PFSK-1 (cell line): ENCODE data around the gene KLHL3.

Source experiments
- FOXP2 ChIP-seq: optimal IDR thresholded peaks from 2 replicates; pipeline ENCODE3; 2011; ENCODE audit warnings: borderline replicate concordance, control low read depth, inconsistent platforms; ENCODE audit not compliant: insufficient read depth; ENCODE audit errors: extremely low read length, extremely low read depth
- POLR2AphosphoS5 ChIP-seq: IDR thresholded peaks from 2 replicates; pipeline ENCODE4 v1.6.1; 2012; ENCODE audit warnings: low read depth, mild to moderate bottlenecking, control low read depth, low read length, moderate library complexity
- SIN3A ChIP-seq: IDR thresholded peaks from 2 replicates; pipeline ENCODE4 v1.6.1; 2012; ENCODE audit warnings: mild to moderate bottlenecking, low read length, moderate library complexity, borderline replicate concordance; ENCODE audit not compliant: insufficient read depth
- TAF1 ChIP-seq: IDR thresholded peaks from 2 replicates; pipeline ENCODE4 v1.6.1; 2012; ENCODE audit warnings: low read length, control low read depth, borderline replicate concordance; ENCODE audit not compliant: insufficient read depth
- TF ChIP-seq, protein P1 (sequence below), 2 experiments: IDR thresholded peaks; 2 replicates each; pipeline versions ENCODE4 v1.6.1 to v1.8.0; 2011 to 2012; ENCODE audit warnings: low read depth in 2 of 2, low read length in 2 of 2, control low read depth in 1 of 2, inconsistent platforms in 1 of 2, mild to moderate bottlenecking in 1 of 2, moderate library complexity in 1 of 2; ENCODE audit not compliant: insufficient read depth in 1 of 2

KLHL3 gene

DNA sequence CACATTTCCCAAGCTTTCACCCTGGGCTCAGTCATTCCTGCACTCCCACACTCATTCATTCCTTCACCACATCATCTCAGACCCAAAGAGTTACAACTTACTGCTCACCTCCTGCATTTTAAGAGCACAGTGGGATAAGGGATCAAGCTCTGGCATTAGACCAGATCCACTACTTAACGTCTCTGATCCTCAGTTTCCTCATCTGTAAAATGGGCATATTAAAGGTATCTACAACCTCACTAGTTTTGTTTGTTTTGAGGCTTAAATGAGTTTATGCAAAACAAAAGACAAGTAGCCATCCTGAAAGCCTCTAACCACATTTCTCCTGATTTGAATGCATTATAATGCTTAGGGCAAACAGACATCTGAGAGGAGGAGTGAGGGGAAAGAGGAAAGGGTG is 77.6 kb downstream of the KLHL3 start:
- no peak for TF ChIP-seq POLR2AphosphoS5
- TF ChIP-seq SIN3A = no peak
- TF ChIP-seq, protein P1, sequence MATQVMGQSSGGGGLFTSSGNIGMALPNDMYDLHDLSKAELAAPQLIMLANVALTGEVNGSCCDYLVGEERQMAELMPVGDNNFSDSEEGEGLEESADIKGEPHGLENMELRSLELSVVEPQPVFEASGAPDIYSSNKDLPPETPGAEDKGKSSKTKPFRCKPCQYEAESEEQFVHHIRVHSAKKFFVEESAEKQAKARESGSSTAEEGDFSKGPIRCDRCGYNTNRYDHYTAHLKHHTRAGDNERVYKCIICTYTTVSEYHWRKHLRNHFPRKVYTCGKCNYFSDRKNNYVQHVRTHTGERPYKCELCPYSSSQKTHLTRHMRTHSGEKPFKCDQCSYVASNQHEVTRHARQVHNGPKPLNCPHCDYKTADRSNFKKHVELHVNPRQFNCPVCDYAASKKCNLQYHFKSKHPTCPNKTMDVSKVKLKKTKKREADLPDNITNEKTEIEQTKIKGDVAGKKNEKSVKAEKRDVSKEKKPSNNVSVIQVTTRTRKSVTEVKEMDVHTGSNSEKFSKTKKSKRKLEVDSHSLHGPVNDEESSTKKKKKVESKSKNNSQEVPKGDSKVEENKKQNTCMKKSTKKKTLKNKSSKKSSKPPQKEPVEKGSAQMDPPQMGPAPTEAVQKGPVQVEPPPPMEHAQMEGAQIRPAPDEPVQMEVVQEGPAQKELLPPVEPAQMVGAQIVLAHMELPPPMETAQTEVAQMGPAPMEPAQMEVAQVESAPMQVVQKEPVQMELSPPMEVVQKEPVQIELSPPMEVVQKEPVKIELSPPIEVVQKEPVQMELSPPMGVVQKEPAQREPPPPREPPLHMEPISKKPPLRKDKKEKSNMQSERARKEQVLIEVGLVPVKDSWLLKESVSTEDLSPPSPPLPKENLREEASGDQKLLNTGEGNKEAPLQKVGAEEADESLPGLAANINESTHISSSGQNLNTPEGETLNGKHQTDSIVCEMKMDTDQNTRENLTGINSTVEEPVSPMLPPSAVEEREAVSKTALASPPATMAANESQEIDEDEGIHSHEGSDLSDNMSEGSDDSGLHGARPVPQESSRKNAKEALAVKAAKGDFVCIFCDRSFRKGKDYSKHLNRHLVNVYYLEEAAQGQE (IDR thresholded peaks at IDR 0.05; ENCODE audit: insufficient read depth in 1 of 2, low read depth in 2 of 2, low read length in 2 of 2) = no peak
- no peak for TF ChIP-seq TAF1
- TF ChIP-seq FOXP2 = no peak

DNA sequence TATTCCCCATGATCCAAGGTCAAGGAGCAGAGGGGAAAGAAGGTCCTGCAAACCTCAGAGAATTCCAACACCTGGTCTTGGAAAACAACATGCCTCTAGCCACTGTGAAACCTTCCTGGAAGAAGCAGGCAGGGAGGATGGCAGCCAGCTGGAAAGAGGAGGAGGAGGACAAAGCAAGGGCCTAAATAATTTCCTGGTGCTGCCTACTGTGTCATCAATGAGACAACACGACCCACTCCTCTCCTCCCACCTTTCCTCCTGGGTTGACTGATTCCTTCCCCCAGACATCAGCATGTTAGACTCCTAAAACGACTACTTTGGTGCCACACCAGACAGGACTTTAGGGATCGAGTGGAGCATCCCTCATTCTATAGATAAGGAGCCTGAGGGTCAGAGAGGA is 78.8 kb downstream of the KLHL3 start:
- TF ChIP-seq TAF1 (no peak), FOXP2 (no peak), SIN3A (no peak), POLR2AphosphoS5 (no peak)
- TF ChIP-seq, protein P1 (IDR thresholded peaks at IDR 0.05; ENCODE audit: insufficient read depth in 1 of 2, low read depth in 2 of 2, low read length in 2 of 2) = no peak

DNA sequence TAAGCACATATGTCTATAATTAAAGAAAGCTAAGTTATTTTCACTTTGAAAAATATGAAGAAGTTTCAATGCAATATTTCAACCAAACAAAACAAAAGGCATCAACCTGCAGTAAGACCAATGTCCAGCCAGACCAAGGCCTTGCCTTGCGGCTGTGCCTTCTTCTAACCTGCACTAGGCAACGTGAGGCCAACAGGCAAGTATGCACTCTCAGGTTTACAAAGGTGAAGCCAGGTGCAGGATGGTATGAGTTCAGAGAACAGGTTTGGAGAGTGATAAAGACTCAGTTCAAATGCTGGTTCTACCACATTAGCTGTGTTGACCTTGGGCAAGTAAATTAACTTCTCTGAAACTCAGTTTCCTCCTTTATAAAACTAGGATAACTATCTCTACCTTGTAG is 79.3 kb downstream of the KLHL3 start:
- TF ChIP-seq POLR2AphosphoS5 = no peak
- TF ChIP-seq, protein P1 (IDR thresholded peaks at IDR 0.05; ENCODE audit: insufficient read depth in 1 of 2, low read depth in 2 of 2, low read length in 2 of 2) = no peak
- no peak for TF ChIP-seq TAF1
- no peak for TF ChIP-seq SIN3A
- TF ChIP-seq FOXP2 = no peak

DNA sequence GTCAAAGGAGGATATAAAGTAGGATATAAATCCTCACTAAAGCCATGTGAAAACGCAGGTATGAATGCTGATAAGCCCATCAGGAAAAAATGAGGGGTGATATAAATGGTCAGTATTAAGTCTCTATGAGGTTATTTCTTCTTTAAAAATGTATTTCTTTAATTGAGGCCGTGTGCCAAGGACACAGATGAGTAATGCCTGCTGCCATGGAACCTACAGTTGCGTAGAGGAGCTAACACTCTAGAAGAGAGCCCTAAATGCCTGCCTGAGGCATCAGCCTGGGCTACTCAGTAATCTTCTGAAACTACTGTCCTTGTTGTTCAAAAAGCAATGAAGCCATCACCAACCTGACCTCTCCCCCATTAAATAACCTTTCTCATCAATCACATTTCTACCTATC is 84.9 kb downstream of the KLHL3 start:
- TF ChIP-seq POLR2AphosphoS5 (no peak), TAF1 (no peak), FOXP2 (no peak), SIN3A (no peak)
- TF ChIP-seq, protein P1 (IDR thresholded peaks at IDR 0.05; ENCODE audit: insufficient read depth in 1 of 2, low read depth in 2 of 2, low read length in 2 of 2) = no peak
